GM23338 (cell line): Measurements from ENCODE around the gene PRODH2. TPM values are rescaled to one million over a fixed set of nuclear protein-coding genes. Genes with fewer than 3 reads are reported as not detected.

Experiments
- ATAC-seq: fragments of 200-7000 bp; cut with Tn5 transposase; 3 replicates; pipeline ENCODE4 v1.9.1; 2020
- DNase-seq: peaks from one replicate; pipeline ENCODE4 v3.0.0-alpha.2; 2015; ENCODE audit warnings: low spot score
- H2AFZ ChIP-seq: fragments of 200-600 bp; sonication (generic); 2 replicates; pipeline ENCODE4 v1.8.0; 2016; ENCODE audit warnings: antibody characterized with exemption, mild to moderate bottlenecking, moderate library complexity
- H3F3A ChIP-seq: fragments of 200-600 bp; sonication (generic); replicated peaks from 2 replicates; pipeline ENCODE4 v1.8.0; 2017; ENCODE audit warnings: antibody characterized with exemption, mixed run types, low read depth
- H3K27ac ChIP-seq: fragments of 200-600 bp; sonication (generic); 2 replicates; pipeline ENCODE4 v1.6.1; 2016; ENCODE audit warnings: low read depth
- H3K27me3 ChIP-seq: fragments of 200-600 bp; sonication (generic); 2 replicates; pipeline ENCODE4 v1.8.0; 2016; ENCODE audit warnings: mild to moderate bottlenecking, mixed run types, moderate library complexity; ENCODE audit not compliant: insufficient read depth
- H3K36me3 ChIP-seq: fragments of 200-600 bp; sonication (generic); 2 replicates; pipeline ENCODE4 v1.8.0; 2016; ENCODE audit warnings: mild to moderate bottlenecking; ENCODE audit not compliant: insufficient read depth
- H3K4me1 ChIP-seq: fragments of 200-600 bp; sonication (generic); 2 replicates; pipeline ENCODE4 v1.8.0; 2016; ENCODE audit warnings: mild to moderate bottlenecking, moderate library complexity; ENCODE audit not compliant: insufficient read depth
- H3K4me2 ChIP-seq: fragments of 200-600 bp; sonication (generic); 2 replicates; pipeline ENCODE4 v1.7.1; 2017; ENCODE audit warnings: mixed run types
- H3K4me3 ChIP-seq: fragments of 200-600 bp; sonication (generic); 2 replicates; pipeline ENCODE4 v1.6.1; 2016; ENCODE audit warnings: mixed run types
- H3K79me2 ChIP-seq: fragments of 200-600 bp; sonication (generic); replicated peaks from 2 replicates; pipeline ENCODE4 v1.8.0; 2017; ENCODE audit warnings: mild to moderate bottlenecking; ENCODE audit not compliant: insufficient read depth
- H3K9me2 ChIP-seq: fragments of 200-600 bp; sonication (generic); 2 replicates; pipeline ENCODE4 v1.8.0; 2017; ENCODE audit not compliant: insufficient read depth
- H4K20me1 ChIP-seq: fragments of 200-600 bp; sonication (generic); replicated peaks from 2 replicates; pipeline ENCODE4 v1.8.0; 2017; ENCODE audit warnings: mild to moderate bottlenecking; ENCODE audit not compliant: insufficient read depth
- H3K27ac Mint-ChIP-seq: 2 replicates; pipeline ENCODE4 v1.8.0; 2020; ENCODE audit warnings: inconsistent platforms, mild to moderate bottlenecking, moderate library complexity, mixed read lengths
- H3K27me3 Mint-ChIP-seq: 3 replicates; pipeline ENCODE4 v1.8.0; 2022; ENCODE audit warnings: low read depth, mild to moderate bottlenecking, moderate library complexity, mixed read lengths, inconsistent platforms; ENCODE audit not compliant: insufficient read depth, poor library complexity
- H3K36me3 Mint-ChIP-seq: 3 replicates; pipeline ENCODE4 v1.8.0; 2021; ENCODE audit warnings: low read depth, mild to moderate bottlenecking, inconsistent platforms, moderate library complexity, mixed read lengths
- H3K4me1 Mint-ChIP-seq: 3 replicates; pipeline ENCODE4 v1.8.0; 2020; ENCODE audit warnings: mild to moderate bottlenecking, inconsistent platforms, mixed read lengths
- H3K4me3 Mint-ChIP-seq: 3 replicates; pipeline ENCODE4 v1.8.0; 2021; ENCODE audit warnings: moderate library complexity, mild to moderate bottlenecking, inconsistent platforms, mixed read lengths
- H3K9me3 Mint-ChIP-seq: 3 replicates; pipeline ENCODE4 v1.8.0; 2020; ENCODE audit warnings: moderate library complexity, mild to moderate bottlenecking, inconsistent platforms, mixed read lengths
- CREB1 ChIP-seq: fragments of 250-450 bp; sonication (Bioruptor Pico); IDR thresholded peaks from 2 replicates; pipeline ENCODE4 v1.5.0; 2020; ENCODE audit warnings: low read depth, mild to moderate bottlenecking, moderate library complexity
- ETS1 ChIP-seq: IDR thresholded peaks from 2 replicates; pipeline ENCODE4 v1.6.1; 2016; ENCODE audit warnings: antibody characterized with exemption
- EZH2 ChIP-seq: fragments of 200-600 bp; sonication (generic); IDR thresholded peaks from one replicate; pipeline ENCODE4 v1.8.0; 2017; ENCODE audit warnings: antibody characterized with exemption, mild to moderate bottlenecking, low read depth; ENCODE audit not compliant: unreplicated experiment
- EZH2phosphoT487 ChIP-seq: fragments of 200-600 bp; sonication (generic); IDR thresholded peaks from one replicate; pipeline ENCODE4 v1.8.1; 2018; ENCODE audit warnings: antibody characterized with exemption; ENCODE audit not compliant: unreplicated experiment
- JUNB ChIP-seq: IDR thresholded peaks from one replicate; pipeline ENCODE4 v1.6.1; 2016; ENCODE audit warnings: antibody characterized with exemption; ENCODE audit not compliant: unreplicated experiment
- NANOG ChIP-seq: IDR thresholded peaks from 2 replicates; pipeline ENCODE4 v1.6.1; 2016; ENCODE audit warnings: antibody characterized with exemption, borderline replicate concordance
- POLR2AphosphoS5 ChIP-seq: IDR thresholded peaks from 2 replicates; pipeline ENCODE4 v1.6.1; 2016; ENCODE audit warnings: antibody characterized with exemption, low read depth
- REST ChIP-seq: IDR thresholded peaks from one replicate; pipeline ENCODE4 v1.6.1; 2018; ENCODE audit warnings: antibody characterized with exemption; ENCODE audit not compliant: unreplicated experiment
- STAT1 ChIP-seq: IDR thresholded peaks from one replicate; pipeline ENCODE4 v1.6.1; 2016; ENCODE audit warnings: antibody characterized with exemption; ENCODE audit not compliant: unreplicated experiment
- ZNF114 ChIP-seq: fragments of 250-450 bp; sonication (Bioruptor Pico); IDR thresholded peaks from 2 replicates; pipeline ENCODE4 v1.5.0; 2020; ENCODE audit warnings: mild to moderate bottlenecking, moderate library complexity
- ZNF331 ChIP-seq: fragments of 250-450 bp; sonication (Bioruptor Pico); IDR thresholded peaks from 2 replicates; pipeline ENCODE4 v1.5.0; 2020; ENCODE audit warnings: low read depth, mild to moderate bottlenecking, moderate library complexity
- ZNF462 ChIP-seq: fragments of 250-450 bp; sonication (Bioruptor Pico); IDR thresholded peaks from 2 replicates; pipeline ENCODE4 v1.5.0; 2020; ENCODE audit warnings: mild to moderate bottlenecking, moderate library complexity
- polyA plus RNA-seq: library from polyadenylated mRNA; unstranded; fragments of >200 nt; fragmentation: Nextera tagmentation; extraction: Ambion mirVana; gene quantifications from 2 replicates; pipeline ENCODE4 v1.2.1, GENCODE V29; 2016
- total RNA-seq: library from RNA; depleted of rRNA; stranded (reverse); fragments of >200 nt; shearing (Covaris generic); gene quantifications from 2 replicates; pipeline ENCODE4 v1.2.3, GENCODE V29; 2014
- TF ChIP-seq, protein P1 (sequence below), 2 experiments: fragments of 200-600 bp in 1 of 2; sonication (generic) in 1 of 2; conservative IDR thresholded peaks; 2 replicates each; pipeline versions ENCODE4 v1.5.1 to v1.6.1; 2016 to 2017; ENCODE audit warnings: antibody characterized with exemption in 2 of 2, low read depth in 2 of 2, mild to moderate bottlenecking in 2 of 2, moderate library complexity in 1 of 2

PRODH2 gene
- total and polyA plus RNA-seq, 2 experiments from 2014 or later, result not detected

DNA sequence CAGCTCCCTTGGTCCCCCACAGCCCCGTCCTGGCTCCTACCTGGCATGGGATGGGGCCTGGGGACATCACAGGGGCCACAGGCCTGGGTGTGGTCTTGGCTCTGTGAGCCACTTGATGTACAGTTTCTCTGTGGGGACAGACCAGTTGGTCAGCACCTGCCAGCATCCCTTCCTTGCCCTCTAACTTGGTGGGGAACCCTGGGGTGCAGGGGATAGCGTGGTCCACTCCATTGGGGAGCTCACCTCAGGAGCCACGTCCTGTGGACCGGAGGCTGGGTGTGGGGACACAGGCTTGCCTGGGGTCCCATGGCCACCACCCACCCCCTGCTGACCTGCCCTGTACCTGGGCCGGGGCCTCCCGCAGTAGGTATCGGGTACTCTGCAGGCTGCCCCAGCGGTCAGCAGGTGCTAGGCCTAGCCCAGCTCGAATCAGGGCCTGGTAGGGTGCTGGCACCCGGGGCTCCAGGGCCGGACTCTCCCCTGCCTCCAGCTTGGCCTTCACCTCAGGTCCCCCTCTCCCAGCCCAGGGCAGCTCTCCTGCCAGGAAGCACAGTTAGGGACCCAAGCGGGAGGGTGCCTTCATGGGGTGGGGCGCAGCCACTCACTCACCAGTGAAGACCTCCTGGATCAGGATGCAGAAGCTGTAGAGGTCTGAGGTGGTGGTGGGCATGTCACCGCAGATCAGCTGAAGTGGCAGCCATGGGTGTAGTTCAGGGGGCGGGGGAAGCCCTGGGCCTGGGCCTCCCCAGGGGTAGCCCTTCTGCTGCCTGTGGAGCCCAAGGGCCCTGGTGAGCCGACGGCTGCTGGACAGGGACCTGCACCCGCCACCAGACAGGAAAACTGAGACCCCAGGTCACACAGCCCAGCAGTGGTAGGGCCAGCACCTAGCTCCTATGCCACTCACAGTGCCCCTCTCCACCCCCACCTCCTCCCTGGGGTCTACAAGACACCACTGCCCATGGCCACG, 22.4 kb downstream of the PRODH2 start:
- H3K27ac ChIP-seq, result no peak overlapping the region
- DNase-seq (no peak), ATAC-seq (no peak)
- Mint-ChIP-seq H3K36me3 (no peaks in the 10 kb centered on the region), H3K9me3 (no peaks in the 10 kb centered on the region), H3K27me3 (peaks cover 20% of the 10 kb centered on the region), H3K4me1 (peaks cover 12% of the 10 kb centered on the region), H3K4me3 (no peak overlapping the region), H3K27ac (no peak overlapping the region)
- no peak overlapping the region for H3K4me3 ChIP-seq
- 0 out of 2 replicates have a peak, but pooled peaks cover 4% of the 10 kb centered on the region for H3F3A ChIP-seq
- no peak for TF ChIP-seq STAT1
- no peak for TF ChIP-seq ZNF114
- TF ChIP-seq ZNF331, result no peak
- no peak for TF ChIP-seq ETS1
- TF ChIP-seq EZH2, result no peak
- no peak for TF ChIP-seq EZH2phosphoT487
- TF ChIP-seq JUNB, result no peak
- no peak for TF ChIP-seq NANOG
- TF ChIP-seq ZNF462 (CRISPR knock-in tag), result no peak
- TF ChIP-seq POLR2AphosphoS5, result no peak
- TF ChIP-seq REST, result no peak
- TF ChIP-seq, protein P1, sequence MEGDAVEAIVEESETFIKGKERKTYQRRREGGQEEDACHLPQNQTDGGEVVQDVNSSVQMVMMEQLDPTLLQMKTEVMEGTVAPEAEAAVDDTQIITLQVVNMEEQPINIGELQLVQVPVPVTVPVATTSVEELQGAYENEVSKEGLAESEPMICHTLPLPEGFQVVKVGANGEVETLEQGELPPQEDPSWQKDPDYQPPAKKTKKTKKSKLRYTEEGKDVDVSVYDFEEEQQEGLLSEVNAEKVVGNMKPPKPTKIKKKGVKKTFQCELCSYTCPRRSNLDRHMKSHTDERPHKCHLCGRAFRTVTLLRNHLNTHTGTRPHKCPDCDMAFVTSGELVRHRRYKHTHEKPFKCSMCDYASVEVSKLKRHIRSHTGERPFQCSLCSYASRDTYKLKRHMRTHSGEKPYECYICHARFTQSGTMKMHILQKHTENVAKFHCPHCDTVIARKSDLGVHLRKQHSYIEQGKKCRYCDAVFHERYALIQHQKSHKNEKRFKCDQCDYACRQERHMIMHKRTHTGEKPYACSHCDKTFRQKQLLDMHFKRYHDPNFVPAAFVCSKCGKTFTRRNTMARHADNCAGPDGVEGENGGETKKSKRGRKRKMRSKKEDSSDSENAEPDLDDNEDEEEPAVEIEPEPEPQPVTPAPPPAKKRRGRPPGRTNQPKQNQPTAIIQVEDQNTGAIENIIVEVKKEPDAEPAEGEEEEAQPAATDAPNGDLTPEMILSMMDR (conservative IDR thresholded peaks at IDR 0.05; ENCODE audit: low read depth in 2 of 2), result no peak
- TF ChIP-seq CREB1 (CRISPR knock-in tag), result no peak
- H4K20me1 ChIP-seq, result no peaks in the 10 kb centered on the region
- no peak overlapping the region for H2AFZ ChIP-seq
- H3K79me2 ChIP-seq, result no peaks in the 10 kb centered on the region
- H3K9me2 ChIP-seq, result no peaks in the 10 kb centered on the region
- H3K4me1 ChIP-seq, result peaks cover 4% of the 10 kb centered on the region; the same call in 1 of the 2 replicates
- no peak overlapping the region for H3K4me2 ChIP-seq
- H3K36me3 ChIP-seq, result no peaks in the 10 kb centered on the region
- peaks cover 3% of the 10 kb centered on the region; the same call in 1 of the 2 replicates for H3K27me3 ChIP-seq
